Bone marrow (tissue), 2 donors: ENCODE measurements around the gene KDM1B.

Experiments used
- DNase-seq, 2 donors: peaks; one replicate each; lab custom pipeline; 2025; lab: John Stamatoyannopoulos, UW

KDM1B gene

GRCh38 chr6:18263418-18264218 is 108.4 kb downstream of the KDM1B start:
- DNase-seq: peak in 1 of 2 donors; percentile 70

GRCh38 chr6:18264219-18264922 is 109.1 kb downstream of the KDM1B start, which contains the start of gene DEK:
Gene DEK, minus strand, starts transcription at chr6:18264530. Its CDS starts 543 bp downstream, at chr6:18263987.
- DNase-seq: peak; percentile 86 to 96

DNA sequence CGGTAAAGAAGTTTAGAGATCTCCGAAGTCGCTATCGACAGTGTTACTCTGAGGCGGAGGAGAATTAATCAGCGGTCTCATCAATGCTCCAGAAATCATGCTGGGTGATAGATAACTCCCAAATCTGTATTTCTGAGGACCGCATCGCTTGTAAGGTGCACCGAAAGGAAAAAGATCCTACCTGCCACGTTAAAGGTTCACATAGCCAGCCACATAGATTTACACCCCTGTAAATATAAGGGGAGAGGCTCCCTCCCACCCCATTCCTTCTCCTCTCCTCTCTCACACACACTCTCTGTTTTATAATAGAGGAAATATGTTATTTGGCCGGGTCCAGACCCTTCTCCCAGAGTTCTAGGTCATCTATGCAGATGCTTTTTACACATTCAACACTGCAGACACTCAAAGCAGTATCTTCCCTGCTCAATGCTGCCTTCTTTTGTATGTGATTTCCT is 109.7 kb downstream of the KDM1B start:
- DNase-seq: no peak

- DNase-seq: no peak
Measured at GRCh38 chr6:18265787-18266522, 110.7 kb downstream of the KDM1B start.

- no peak for DNase-seq
Measured at GRCh38 chr6:18266523-18266912, 111.3 kb downstream of the KDM1B start.

DNA sequence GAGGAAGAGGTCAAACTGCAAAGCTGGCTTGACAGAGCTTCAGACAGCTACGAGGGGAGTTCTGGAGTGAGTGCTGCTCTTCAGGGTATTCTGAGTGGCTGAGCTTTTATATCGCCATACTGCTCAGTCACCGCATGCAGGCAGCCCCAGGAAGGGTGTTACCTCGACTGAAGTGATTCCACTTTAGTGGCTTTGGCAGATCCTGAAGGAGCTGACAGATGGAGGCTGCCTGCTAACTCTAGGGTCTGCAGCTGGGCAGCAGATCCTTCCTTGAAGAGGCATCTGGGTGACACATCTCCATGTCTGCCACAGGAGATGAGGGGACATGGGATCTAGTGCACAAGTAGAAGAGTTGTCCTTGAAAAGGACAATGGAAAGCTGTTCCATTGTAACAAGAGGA is 112.8 kb downstream of the KDM1B start:
- DNase-seq: no peak

DNA sequence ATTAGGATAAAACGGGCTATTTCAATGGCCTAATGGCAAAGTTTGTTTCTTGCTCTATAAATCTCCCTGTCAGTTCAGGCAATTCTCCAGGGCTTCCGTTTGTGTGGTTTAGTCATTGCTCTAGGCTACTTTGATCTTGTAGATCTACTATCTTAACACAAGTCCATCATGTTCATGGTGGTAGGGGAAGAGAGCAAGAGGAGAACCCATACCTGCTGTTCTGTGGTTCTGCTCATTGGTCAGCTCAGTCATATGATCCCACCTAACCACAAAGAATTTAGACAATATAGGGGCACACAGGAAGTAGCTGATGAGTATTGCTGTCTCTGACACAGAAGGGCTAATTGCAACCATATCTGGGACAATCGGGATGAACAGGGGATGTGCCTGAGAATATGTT is 114.0 kb downstream of the KDM1B start:
- peak in 1 of 2 donors; percentile 49 for DNase-seq

GRCh38 chr6:18269717-18270116 is 114.5 kb downstream of the KDM1B start:
- no peak for DNase-seq

DNA sequence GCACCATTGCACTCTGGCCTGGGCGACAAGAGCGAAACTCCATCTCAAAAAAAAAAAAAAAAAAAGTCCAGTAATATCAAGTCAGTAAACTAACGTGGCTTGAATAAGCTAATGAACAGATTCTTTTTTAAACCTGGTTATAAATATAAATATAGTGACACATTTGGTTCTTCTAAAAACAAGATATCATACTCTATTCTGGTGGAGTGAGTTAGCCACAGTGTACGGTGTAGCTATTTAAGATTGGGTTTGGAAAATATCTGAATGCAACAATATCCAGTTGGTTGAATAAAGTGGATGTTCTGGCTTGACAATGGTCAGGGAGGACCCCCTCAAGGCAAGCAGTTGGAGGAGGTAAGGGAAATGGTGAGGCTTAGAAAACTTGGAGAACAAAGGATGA is 115.0 kb downstream of the KDM1B start:
- no peak for DNase-seq
